Testis (tissue), 3 donors: Measurements from ENCODE around the gene NHSL1. TPM values are rescaled to one million over a fixed set of nuclear protein-coding genes. Genes with fewer than 3 reads are reported as not detected.

Experiments used
- DNase-seq: peaks from one replicate; pipeline ENCODE4 v3.0.0-alpha.2; 2019
- H3K27ac ChIP-seq, 2 donors: fragments of 200-600 bp; sonication (generic); one replicate each; pipeline ENCODE4 v1.5.1; 2019
- H3K27me3 ChIP-seq: fragments of 200-600 bp; sonication (generic); one replicate; pipeline ENCODE4 v1.5.1; 2019
- H3K36me3 ChIP-seq: fragments of 200-600 bp; sonication (generic); one replicate; pipeline ENCODE4 v1.5.1; 2017; ENCODE audit warnings: low read depth; ENCODE audit errors: missing control alignments
- H3K4me1 ChIP-seq: fragments of 200-600 bp; sonication (generic); one replicate; pipeline ENCODE4 v1.5.1; 2019
- H3K4me3 ChIP-seq, 2 donors: fragments of 200-600 bp; sonication (generic); one replicate each; pipeline ENCODE4 v1.5.1; 2017 to 2019
- H3K9me3 ChIP-seq: fragments of 200-600 bp; sonication (generic); one replicate; pipeline ENCODE4 v1.5.1; 2017
- POLR2A ChIP-seq: fragments of 450-650 bp; IDR thresholded peaks from one replicate; pipeline ENCODE4 v1.6.1; 2017; ENCODE audit warnings: antibody characterized with exemption, mild to moderate bottlenecking, moderate library complexity
- WGBS, 2 donors: methylation state at CpG; one replicate each; pipeline ENCODE4 v1.1.5; 2018; 5-methylcytosine and 5-hydroxymethylcytosine counted together
- intact Hi-C: fragments of 100-400 bp; cut with DNase I; formaldehyde crosslinking; loops from one replicate; pipeline ENCODE4 v1.15.1; 2023; ENCODE audit warnings: low total_unique reads
- polyA plus RNA-seq: library from polyadenylated mRNA; stranded (reverse); fragments of 350-450 nt; fragmentation: Illumina TruSeq; extraction: RNeasy Lipid Tissue Mini Kit (QIAGEN cat#74804); gene quantifications from one replicate; pipeline ENCODE4 v1.2.3, GENCODE V29; 2014; ENCODE audit warnings: low read depth, low replicate concordance; ENCODE audit not compliant: insufficient read depth
- total RNA-seq, 2 donors: library from RNA; depleted of rRNA; stranded (reverse); fragments of >200 nt; gene quantifications; one replicate each; pipeline ENCODE4 v1.2.3, GENCODE V29; 2016
- TF ChIP-seq, protein P1 (sequence below), 3 experiments: fragments of 450-650 bp in 2 of 3; fragments of 200-600 bp in 1 of 3; sonication (generic) in 1 of 3; IDR thresholded peaks; one replicate each; pipeline ENCODE4 v1.5.1; 2016 to 2019; ENCODE audit warnings: antibody characterized with exemption in 3 of 3, mild to moderate bottlenecking in 2 of 3, moderate library complexity in 1 of 3

NHSL1 gene
- total and polyA plus RNA-seq, 3 donors from 2014 or later, result 2.5 to 2.7 (median 2.6) TPM

DNA sequence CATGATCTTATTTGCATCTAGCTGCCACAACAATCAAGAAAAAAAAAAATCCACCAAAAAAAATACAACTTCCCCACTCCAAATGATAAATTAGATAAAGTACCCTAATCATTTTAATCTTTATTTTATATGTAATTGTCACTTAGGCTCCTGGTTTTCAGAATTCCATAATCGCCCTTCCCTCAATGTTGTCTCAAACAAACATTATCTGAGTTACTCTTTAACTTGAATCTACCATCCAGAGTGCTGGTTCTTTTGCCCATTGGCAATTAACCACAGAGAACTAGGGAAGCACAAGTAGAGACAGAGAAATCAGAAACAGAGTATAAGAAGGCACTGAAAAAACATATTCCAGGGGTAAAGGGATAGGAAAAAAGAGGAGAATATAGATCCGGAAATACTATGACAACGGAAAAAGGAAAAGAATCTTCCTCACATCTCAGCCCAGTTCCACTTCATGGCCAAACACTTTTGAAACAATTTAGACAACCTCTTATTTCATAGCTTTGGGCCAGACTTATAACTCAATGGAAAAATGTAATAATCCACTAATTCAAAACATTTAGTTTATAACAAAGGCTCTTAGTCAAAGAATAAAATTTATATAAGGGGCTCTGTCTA is 861 bp upstream of the NHSL1 start:
- H3K27me3 ChIP-seq, result no peaks in the 10 kb centered on the region
- intact Hi-C loops, result no loop called here
- no peaks in the 10 kb centered on the region for H3K36me3 ChIP-seq
- H3K9me3 ChIP-seq, result no peaks in the 10 kb centered on the region
- WGBS, 2 donors, result 86 to 92% methylated on average over 3 of the region's 3 CpGs
- no peak for DNase-seq
- H3K4me1 ChIP-seq, result no peaks in the 10 kb centered on the region
- no peak overlapping the region for H3K4me3 ChIP-seq
- H3K27ac ChIP-seq, result no peak overlapping the region
- TF ChIP-seq, protein P1, sequence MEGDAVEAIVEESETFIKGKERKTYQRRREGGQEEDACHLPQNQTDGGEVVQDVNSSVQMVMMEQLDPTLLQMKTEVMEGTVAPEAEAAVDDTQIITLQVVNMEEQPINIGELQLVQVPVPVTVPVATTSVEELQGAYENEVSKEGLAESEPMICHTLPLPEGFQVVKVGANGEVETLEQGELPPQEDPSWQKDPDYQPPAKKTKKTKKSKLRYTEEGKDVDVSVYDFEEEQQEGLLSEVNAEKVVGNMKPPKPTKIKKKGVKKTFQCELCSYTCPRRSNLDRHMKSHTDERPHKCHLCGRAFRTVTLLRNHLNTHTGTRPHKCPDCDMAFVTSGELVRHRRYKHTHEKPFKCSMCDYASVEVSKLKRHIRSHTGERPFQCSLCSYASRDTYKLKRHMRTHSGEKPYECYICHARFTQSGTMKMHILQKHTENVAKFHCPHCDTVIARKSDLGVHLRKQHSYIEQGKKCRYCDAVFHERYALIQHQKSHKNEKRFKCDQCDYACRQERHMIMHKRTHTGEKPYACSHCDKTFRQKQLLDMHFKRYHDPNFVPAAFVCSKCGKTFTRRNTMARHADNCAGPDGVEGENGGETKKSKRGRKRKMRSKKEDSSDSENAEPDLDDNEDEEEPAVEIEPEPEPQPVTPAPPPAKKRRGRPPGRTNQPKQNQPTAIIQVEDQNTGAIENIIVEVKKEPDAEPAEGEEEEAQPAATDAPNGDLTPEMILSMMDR (IDR thresholded peaks at IDR 0.05), result no peak
- TF ChIP-seq POLR2A, result no peak

DNA sequence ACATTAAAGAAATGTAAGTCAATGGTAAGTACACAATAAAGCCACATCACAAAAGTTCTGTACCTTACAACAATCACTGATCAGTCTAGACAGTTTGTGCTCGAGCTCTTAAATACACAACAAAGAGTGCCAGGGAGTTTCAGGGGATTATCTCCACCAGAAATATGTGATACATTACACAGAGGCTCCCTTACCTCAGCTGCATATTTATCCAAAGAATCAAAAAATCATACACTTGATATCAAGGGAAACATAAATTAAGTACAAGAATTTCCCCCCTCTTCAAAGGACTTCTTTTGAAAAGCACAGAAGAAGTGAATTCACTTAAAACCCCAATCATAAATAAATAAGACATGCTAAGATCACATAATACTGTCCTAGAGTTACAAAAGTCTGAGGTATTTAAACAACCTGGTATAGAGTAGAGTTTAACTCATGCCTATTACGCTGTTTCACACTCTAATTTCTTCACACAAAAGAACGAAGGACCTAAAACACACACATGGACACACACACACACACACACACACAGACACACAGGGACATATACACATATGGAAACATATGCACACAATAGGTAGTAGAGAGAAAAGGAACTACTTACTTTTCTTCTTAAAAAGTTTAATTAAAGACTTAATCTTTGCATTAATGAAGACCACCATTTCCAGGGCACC is 528 bp downstream of the NHSL1 start:
- H3K27ac ChIP-seq, result no peak overlapping the region
- no peaks in the 10 kb centered on the region for H3K4me1 ChIP-seq
- H3K9me3 ChIP-seq, result no peaks in the 10 kb centered on the region
- DNase-seq, result no peak
- TF ChIP-seq, protein P1 (IDR thresholded peaks at IDR 0.05), result no peak
- TF ChIP-seq POLR2A, result no peak
- no peak overlapping the region for H3K4me3 ChIP-seq
- intact Hi-C loops, result no loop called here
- H3K27me3 ChIP-seq, result no peaks in the 10 kb centered on the region
- H3K36me3 ChIP-seq, result no peaks in the 10 kb centered on the region
- 79 to 83% methylated on average over 3 of the region's 3 CpGs for WGBS, 2 donors

DNA sequence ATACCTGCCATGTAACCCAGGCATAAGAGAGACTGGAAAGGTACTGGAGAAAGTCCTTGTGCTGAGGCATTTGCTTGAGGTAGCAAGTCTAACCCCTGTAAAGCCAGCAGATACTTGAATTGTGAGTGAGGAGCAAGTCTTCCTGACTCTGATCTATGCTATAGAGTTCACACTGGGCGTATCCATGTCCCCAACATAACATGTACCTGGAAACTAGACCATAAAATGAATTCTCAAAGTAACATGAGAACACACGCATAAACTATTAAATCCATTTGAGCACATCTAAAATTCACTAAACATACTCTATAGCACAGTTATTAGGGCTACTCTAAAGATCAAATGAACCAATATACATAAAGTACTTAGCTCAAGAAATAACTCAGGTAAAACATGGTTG is 2.0 kb downstream of the NHSL1 start:
- no peaks in the 10 kb centered on the region for H3K9me3 ChIP-seq
- no peaks in the 10 kb centered on the region for H3K4me1 ChIP-seq
- intact Hi-C loops, result no loop called here
- no peaks in the 10 kb centered on the region for H3K36me3 ChIP-seq
- DNase-seq, result no peak
- WGBS, 2 donors, result 88 to 91% methylated on average over 2 of the region's 2 CpGs
- H3K27me3 ChIP-seq, result no peaks in the 10 kb centered on the region
- H3K27ac ChIP-seq, result no peak overlapping the region
- H3K4me3 ChIP-seq, result no peak overlapping the region
- TF ChIP-seq POLR2A, result no peak
- TF ChIP-seq, protein P1 (IDR thresholded peaks at IDR 0.05), result no peak

DNA sequence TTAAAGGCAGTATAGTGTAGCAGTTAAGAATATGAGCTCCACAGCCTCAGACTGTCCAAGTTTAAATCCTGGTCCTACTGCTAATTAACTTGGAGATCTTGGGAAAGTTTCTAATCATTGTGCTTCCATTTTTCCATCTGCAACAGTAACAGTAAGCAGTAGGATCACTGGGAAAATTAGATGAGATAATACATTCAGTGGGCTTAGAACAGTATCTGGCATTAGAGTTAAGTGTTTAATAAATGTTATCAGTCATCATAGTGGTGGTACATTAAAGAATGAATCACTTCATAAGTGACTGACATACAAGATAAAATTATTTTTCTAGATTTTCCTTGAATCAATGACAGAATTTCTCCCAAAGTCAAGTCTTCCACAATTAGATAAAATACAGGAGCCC is 5.0 kb downstream of the NHSL1 start:
- no peaks in the 10 kb centered on the region for H3K4me1 ChIP-seq
- H3K27ac ChIP-seq, result no peak overlapping the region
- DNase-seq, result no peak
- intact Hi-C loops, result no loop called here
- no peak overlapping the region for H3K4me3 ChIP-seq
- H3K36me3 ChIP-seq, result no peaks in the 10 kb centered on the region
- H3K9me3 ChIP-seq, result no peaks in the 10 kb centered on the region
- H3K27me3 ChIP-seq, result no peaks in the 10 kb centered on the region
- TF ChIP-seq, protein P1 (IDR thresholded peaks at IDR 0.05), result no peak
- no peak for TF ChIP-seq POLR2A

DNA sequence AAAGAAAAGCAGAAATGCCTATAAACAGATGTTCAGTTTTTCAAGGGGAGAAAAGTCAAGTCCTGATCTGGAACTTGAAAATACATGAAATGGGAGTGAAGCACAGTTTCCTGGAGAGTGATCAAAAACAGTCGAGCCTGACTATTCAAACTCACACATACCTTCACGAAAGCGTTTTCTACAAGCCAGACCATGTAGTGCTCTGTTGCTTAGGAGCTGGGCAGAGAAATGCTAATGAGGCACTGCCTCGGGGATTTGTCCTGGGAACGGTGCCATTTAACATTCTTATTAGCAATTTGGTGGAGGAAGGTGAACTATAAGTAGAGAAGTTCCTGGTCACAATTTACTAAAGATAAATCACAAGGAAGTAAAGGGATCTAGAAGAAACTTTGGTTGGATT is 5.9 kb downstream of the NHSL1 start:
- no peaks in the 10 kb centered on the region for H3K4me1 ChIP-seq
- no peaks in the 10 kb centered on the region for H3K9me3 ChIP-seq
- H3K4me3 ChIP-seq, result no peak overlapping the region
- 33 to 55% methylated on average over 5 of the region's 5 CpGs for WGBS, 2 donors
- intact Hi-C loops, result no loop called here
- H3K36me3 ChIP-seq, result no peaks in the 10 kb centered on the region
- no peak for DNase-seq
- TF ChIP-seq POLR2A, result no peak
- TF ChIP-seq, protein P1 (IDR thresholded peaks at IDR 0.05), result no peak
- H3K27me3 ChIP-seq, result no peaks in the 10 kb centered on the region
- H3K27ac ChIP-seq, result no peak overlapping the region
